Endodermal cell (in vitro differentiated cells): ENCODE data around the gene PFDN1. TPM values are rescaled to one million over a fixed set of nuclear protein-coding genes. Genes with fewer than 3 reads are reported as not detected.
A peak's percentile ranks its signal among the peaks of the same experiment; 100 is the strongest.

Source experiments
- DNase-seq: peaks from one replicate; pipeline ENCODE4 v3.0.0-alpha.2; 2017
- H3K27ac ChIP-seq: 2 replicates; pipeline ENCODE4 v1.5.1; 2013; ENCODE audit warnings: mild to moderate bottlenecking, low read depth, low read length, moderate library complexity
- H3K27me3 ChIP-seq: 2 replicates; pipeline ENCODE4 v1.6.1; 2013; ENCODE audit warnings: mild to moderate bottlenecking, low read length, moderate library complexity; ENCODE audit not compliant: insufficient read depth, control insufficient read depth, poor library complexity, severe bottlenecking
- H3K36me3 ChIP-seq: 2 replicates; pipeline ENCODE4 v1.7.0; 2013; ENCODE audit warnings: mild to moderate bottlenecking, low read length, moderate library complexity; ENCODE audit not compliant: control insufficient read depth, insufficient read depth
- H3K4me1 ChIP-seq: one replicate; pipeline ENCODE4 v1.7.0; 2013; ENCODE audit warnings: low read length; ENCODE audit not compliant: control insufficient read depth, insufficient read depth
- H3K4me3 ChIP-seq: 2 replicates; pipeline ENCODE4 v1.5.1; 2013; ENCODE audit warnings: mild to moderate bottlenecking, low read length, moderate library complexity
- H3K9ac ChIP-seq: 2 replicates; pipeline ENCODE4 v1.6.1; 2013; ENCODE audit warnings: mild to moderate bottlenecking, low read length, moderate library complexity; ENCODE audit not compliant: poor library complexity, severe bottlenecking; ENCODE audit errors: extremely low read depth
- H3K9me3 ChIP-seq: 2 replicates; pipeline ENCODE4 v1.6.1; 2013; ENCODE audit warnings: mild to moderate bottlenecking, low read length, moderate library complexity; ENCODE audit not compliant: control insufficient read depth
- H3K27ac Mint-ChIP-seq: 2 replicates; pipeline ENCODE4 v1.8.0; 2020; ENCODE audit warnings: mixed read lengths
- H3K27me3 Mint-ChIP-seq: 2 replicates; pipeline ENCODE4 v1.8.0; 2021; ENCODE audit warnings: mild to moderate bottlenecking, mixed read lengths; ENCODE audit not compliant: insufficient read depth
- H3K36me3 Mint-ChIP-seq: 2 replicates; pipeline ENCODE4 v1.8.0; 2020; ENCODE audit warnings: low read depth, mixed read lengths
- H3K4me1 Mint-ChIP-seq: 2 replicates; pipeline ENCODE4 v1.8.0; 2020; ENCODE audit warnings: mixed read lengths
- H3K4me3 Mint-ChIP-seq: 2 replicates; pipeline ENCODE4 v1.8.0; 2020; ENCODE audit warnings: mild to moderate bottlenecking, moderate library complexity, mixed read lengths
- H3K9me3 Mint-ChIP-seq: 2 replicates; pipeline ENCODE4 v1.8.0; 2020; ENCODE audit warnings: mild to moderate bottlenecking, mixed read lengths
- CTCF ChIP-seq: fragments of 200-600 bp; sonication (generic); conservative IDR thresholded peaks from 2 replicates; pipeline ENCODE4 v1.5.0; 2021; ENCODE audit warnings: antibody characterized with exemption, mild to moderate bottlenecking
- WGBS, 2 experiments: methylation state at CpG; one replicate each; pipeline versions ENCODE4 v1.1.5 to v1.1.7; 2013; ENCODE audit warnings: missing lambda C conversion rate in 2 of 2, mixed read lengths in 1 of 2; ENCODE audit not compliant: insufficient coverage in 1 of 2, insufficient read length in 1 of 2; 5-methylcytosine and 5-hydroxymethylcytosine counted together
- total RNA-seq, 2 donors: library from RNA; stranded (reverse); fragmentation: NEBNext Ultra II Directional in 1 of 2; extraction: Animal tissue kit (Norgen Biotek cat#: 25700) in 1 of 2; gene quantifications; 2 replicates in 1 of 2; 3 replicates in 1 of 2; pipeline ENCODE4 v1.2.1, GENCODE V29; 2021

The PFDN1 gene
- total RNA-seq, 2 donors from 2014 or later = 62.9 to 64.4 TPM

- Histone ChIP-seq H3K9ac (no peak overlapping the region), H3K9me3 (no peaks in the 10 kb centered on the region), H3K27ac (no peak overlapping the region), H3K4me3 (no peak overlapping the region), H3K36me3 (peaks cover 41% of the 10 kb centered on the region), H3K27me3 (no peaks in the 10 kb centered on the region), H3K4me1 (no peaks in the 10 kb centered on the region)
- WGBS, 2 experiments = 90 to 94% methylated on average over 8 of the region's 8 CpGs
- Mint-ChIP-seq H3K36me3 (peaks cover 34% of the 10 kb centered on the region), H3K4me3 (no peak overlapping the region), H3K27ac (peak overlapping the region; percentile 50), H3K4me1 (peaks cover 13% of the 10 kb centered on the region), H3K27me3 (no peaks in the 10 kb centered on the region), H3K9me3 (no peaks in the 10 kb centered on the region)
- TF ChIP-seq CTCF = no peak
- no peak for DNase-seq
Measured at GRCh38 chr5:140246378-140247122, 56.4 kb downstream of the PFDN1 start.

GRCh38 chr5:140245926-140246325, 57.0 kb downstream of the PFDN1 start:
- Mint-ChIP-seq H3K27me3 (no peaks in the 10 kb centered on the region), H3K36me3 (peaks cover 30% of the 10 kb centered on the region), H3K9me3 (no peaks in the 10 kb centered on the region), H3K4me1 (peaks cover 15% of the 10 kb centered on the region), H3K27ac (peak overlapping the region; percentile 50), H3K4me3 (no peak overlapping the region)
- Histone ChIP-seq H3K9ac (no peak overlapping the region), H3K9me3 (no peaks in the 10 kb centered on the region), H3K27ac (no peak overlapping the region), H3K27me3 (no peaks in the 10 kb centered on the region), H3K4me1 (no peaks in the 10 kb centered on the region), H3K36me3 (peaks cover 41% of the 10 kb centered on the region), H3K4me3 (no peak overlapping the region)
- DNase-seq = no peak
- no peak for TF ChIP-seq CTCF
- WGBS, 2 experiments = 92% methylated on average over 5 to 7 of the region's 7 CpGs

- no peak for TF ChIP-seq CTCF
- Histone ChIP-seq H3K9ac (no peak overlapping the region), H3K27ac (no peak overlapping the region), H3K4me1 (no peaks in the 10 kb centered on the region), H3K27me3 (no peaks in the 10 kb centered on the region), H3K36me3 (peaks cover 37% of the 10 kb centered on the region), H3K9me3 (no peaks in the 10 kb centered on the region), H3K4me3 (no peak overlapping the region)
- Mint-ChIP-seq H3K9me3 (no peaks in the 10 kb centered on the region), H3K27me3 (no peaks in the 10 kb centered on the region), H3K4me3 (no peak overlapping the region), H3K4me1 (peaks cover 15% of the 10 kb centered on the region), H3K36me3 (peaks cover 27% of the 10 kb centered on the region), H3K27ac (no peak overlapping the region)
- no peak for DNase-seq
- 87 to 100% methylated on average over 2 to 5 of the region's 5 CpGs for WGBS, 2 experiments
Measured at GRCh38 chr5:140245341-140245740, 57.6 kb downstream of the PFDN1 start.
